CD14-positive monocyte (primary cell): ENCODE results near the gene FBXL16. TPM values are rescaled to one million over a fixed set of nuclear protein-coding genes. Genes with fewer than 3 reads are reported as not detected.

ENCODE experiments used
- DNase-seq, 3 donors: peaks; one replicate each; pipeline ENCODE4 v3.0.0-alpha.2; 2011 to 2022
- H2AFZ ChIP-seq: 2 replicates; pipeline ENCODE4 v1.6.0; 2012; ENCODE audit warnings: mild to moderate bottlenecking, low read depth, low read length, inconsistent platforms; ENCODE audit not compliant: insufficient read depth, poor library complexity, severe bottlenecking
- H3K27ac ChIP-seq, 2 donors: 1 replicate in 1 of 2; 2 replicates in 1 of 2; pipeline ENCODE4 v1.5.1; 2012 to 2013; ENCODE audit warnings: low read length in 2 of 2, control low read depth in 1 of 2, inconsistent platforms in 1 of 2, low read depth in 1 of 2, mild to moderate bottlenecking in 1 of 2
- H3K27me3 ChIP-seq, 2 donors: one replicate each; pipeline versions ENCODE4 v1.6.0 to v1.6.1; 2011 to 2013; ENCODE audit warnings: low read length in 2 of 2; ENCODE audit not compliant: control insufficient read depth in 2 of 2, insufficient read depth in 2 of 2
- H3K36me3 ChIP-seq, 2 donors: replicated peaks in 1 of 2; 1 replicate in 1 of 2; 2 replicates in 1 of 2; pipeline versions ENCODE4 v1.5.1 to v1.6.1; 2012 to 2013; ENCODE audit warnings: low read length in 2 of 2, control low read depth in 1 of 2, inconsistent platforms in 1 of 2, mild to moderate bottlenecking in 1 of 2; ENCODE audit not compliant: insufficient read depth in 2 of 2, control insufficient read depth in 1 of 2
- H3K4me1 ChIP-seq, 2 donors: 1 replicate in 1 of 2; 2 replicates in 1 of 2; pipeline versions ENCODE4 v1.5.1 to v1.6.1; 2012 to 2013; ENCODE audit warnings: low read length in 2 of 2, control low read depth in 1 of 2, inconsistent platforms in 1 of 2, mild to moderate bottlenecking in 1 of 2, moderate library complexity in 1 of 2; ENCODE audit not compliant: insufficient read depth in 2 of 2, control insufficient read depth in 1 of 2
- H3K4me2 ChIP-seq: replicated peaks from 2 replicates; pipeline ENCODE3; 2012; ENCODE audit warnings: low read length, moderate library complexity, mild to moderate bottlenecking; ENCODE audit not compliant: poor library complexity, severe bottlenecking; ENCODE audit errors: extremely low read depth
- H3K4me3 ChIP-seq, 3 experiments: fragments of 200-600 bp in 1 of 3; sonication (generic) in 1 of 3; replicated peaks in 1 of 3; 1 replicate in 2 of 3; 2 replicates in 1 of 3; pipeline ENCODE4 v1.5.1; 2011 to 2013; ENCODE audit warnings: low read length in 3 of 3, mild to moderate bottlenecking in 3 of 3, control low read depth in 2 of 3, low read depth in 2 of 3, inconsistent platforms in 1 of 3, moderate library complexity in 1 of 3
- H3K79me2 ChIP-seq: 2 replicates; pipeline ENCODE4 v1.6.0; 2012; ENCODE audit warnings: mild to moderate bottlenecking, control low read depth, inconsistent platforms, low read length, moderate library complexity; ENCODE audit not compliant: insufficient read depth
- H3K9ac ChIP-seq: 2 replicates; pipeline ENCODE4 v1.6.0; 2017; ENCODE audit warnings: low read length, mild to moderate bottlenecking; ENCODE audit not compliant: insufficient read depth, poor library complexity, severe bottlenecking
- H3K9me3 ChIP-seq, 2 donors: replicated peaks in 1 of 2; 1 replicate in 1 of 2; 2 replicates in 1 of 2; pipeline versions ENCODE4 v1.5.1 to v1.6.1; 2012 to 2013; ENCODE audit warnings: low read length in 2 of 2, control low read depth in 1 of 2; ENCODE audit not compliant: control insufficient read depth in 1 of 2, insufficient read depth in 1 of 2
- H4K20me1 ChIP-seq: 2 replicates; pipeline ENCODE4 v1.6.0; 2012; ENCODE audit warnings: mild to moderate bottlenecking, low read length, control low read depth, moderate library complexity; ENCODE audit not compliant: insufficient read depth
- H3K27ac Mint-ChIP-seq, 7 donors: one replicate each; pipeline ENCODE4 v1.8.0; 2020; ENCODE audit warnings: mild to moderate bottlenecking in 7 of 7, mixed read lengths in 7 of 7, moderate library complexity in 6 of 7, inconsistent platforms in 2 of 7
- H3K27me3 Mint-ChIP-seq, 3 donors: one replicate each; pipeline ENCODE4 v1.8.0; 2021 to 2022; ENCODE audit warnings: low read depth in 3 of 3, mild to moderate bottlenecking in 3 of 3, mixed read lengths in 3 of 3, moderate library complexity in 3 of 3, inconsistent platforms in 1 of 3
- H3K36me3 Mint-ChIP-seq, 2 donors: one replicate each; pipeline ENCODE4 v1.8.0; 2020; ENCODE audit warnings: mixed read lengths in 2 of 2, inconsistent platforms in 1 of 2, mild to moderate bottlenecking in 1 of 2
- H3K4me1 Mint-ChIP-seq: one replicate; pipeline ENCODE4 v1.8.0; 2020; ENCODE audit warnings: mild to moderate bottlenecking, mixed read lengths
- H3K4me3 Mint-ChIP-seq, 2 donors: one replicate each; pipeline ENCODE4 v1.8.0; 2020; ENCODE audit warnings: mild to moderate bottlenecking in 2 of 2, mixed read lengths in 2 of 2, moderate library complexity in 1 of 2
- H3K9me3 Mint-ChIP-seq, 7 donors: one replicate each; pipeline ENCODE4 v1.8.0; 2020 to 2022; ENCODE audit warnings: mixed read lengths in 7 of 7, mild to moderate bottlenecking in 6 of 7, moderate library complexity in 6 of 7, inconsistent platforms in 2 of 7
- WGBS: methylation state at CpG from one replicate; pipeline ENCODE4 v1.1.5; 2013; ENCODE audit warnings: missing lambda C conversion rate; ENCODE audit not compliant: insufficient coverage; 5-methylcytosine and 5-hydroxymethylcytosine counted together
- intact Hi-C, 2 donors: fragments of 100-400 bp; cut with micrococcal nuclease; formaldehyde crosslinking; loops; one replicate each; pipeline versions ENCODE4 v1.15.0 to v1.15.1; 2023
- polyA plus RNA-seq, 3 donors: library from polyadenylated mRNA; depleted of rRNA in 1 of 3; unstranded in 2 of 3; stranded (reverse) in 1 of 3; fragments of 300-500 nt in 2 of 3; fragments of >200 nt in 1 of 3; fragmentation: Illumina TruSeq in 2 of 3; gene quantifications; 1 replicate in 2 of 3; 2 replicates in 1 of 3; pipeline ENCODE4 v1.2.3, GENCODE V29; 2012 to 2021
- TF ChIP-seq, protein P1 (sequence below): fragments of 200-600 bp; IDR thresholded peaks from one replicate; pipeline ENCODE4 v1.8.0; 2022; ENCODE audit warnings: antibody characterized with exemption, mild to moderate bottlenecking

Gene FBXL16
- polyA plus RNA-seq, 3 donors: 0.28 to 1.0 (median 0.49) TPM

DNA sequence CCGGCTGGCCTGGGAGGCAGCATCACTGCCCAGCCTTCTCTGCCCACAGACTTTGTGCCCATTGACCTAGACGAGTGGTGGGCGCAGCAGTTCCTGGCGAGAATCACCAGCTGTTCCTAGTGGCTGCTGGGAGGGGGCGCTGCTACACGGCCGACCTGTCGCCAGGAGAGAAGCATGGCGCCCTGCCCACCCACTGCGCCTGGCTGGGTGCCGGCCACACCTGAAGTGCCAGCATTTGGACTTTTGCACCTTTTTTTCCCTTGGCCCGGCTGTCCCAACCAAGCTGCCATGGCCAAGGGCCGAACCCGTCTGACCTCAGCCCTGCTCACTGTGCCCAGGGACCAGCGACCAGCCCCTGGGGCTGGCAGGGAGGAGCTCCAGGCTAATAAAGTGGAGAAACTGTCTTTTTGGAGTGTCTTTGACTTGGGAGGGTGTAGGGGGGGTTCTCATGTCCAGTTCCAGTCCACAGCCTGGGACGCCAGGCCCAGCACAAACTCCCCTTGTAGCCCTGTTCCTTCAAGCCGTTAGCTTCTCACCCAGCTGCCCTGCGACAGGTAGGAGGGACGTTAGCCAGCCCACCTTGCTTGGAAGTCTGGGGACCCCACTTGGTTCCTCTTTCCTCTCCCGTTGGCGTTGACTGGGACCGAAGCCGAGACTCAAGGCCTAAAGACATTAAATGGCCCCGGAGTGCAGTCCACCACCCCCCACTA is 57.4 kb downstream of the FBXL16 start:
- Mint-ChIP-seq H3K4me3 (peak overlapping the region; percentile 73 to 85), H3K36me3 (peaks cover 5 to 15% of the 10 kb centered on the region in 2 donors), H3K9me3 (peaks cover 0 to 2% (median 0%) of the 10 kb centered on the region in 7 donors), H3K4me1 (peaks cover 39% of the 10 kb centered on the region), H3K27me3 (peaks cover 0 to 3% (median 0%) of the 10 kb centered on the region in 3 donors), H3K27ac (peak overlapping the region; percentile 72 to 91 (median 87))
- WGBS: 46% methylated on average over 19 of the region's 24 CpGs
- peaks cover 43% of the 10 kb centered on the region for H4K20me1 ChIP-seq
- H3K4me2 ChIP-seq: peak overlapping the region; percentile 85
- intact Hi-C loops: no loop called here
- H2AFZ ChIP-seq: peak overlapping the region; percentile 94
- H3K4me3 ChIP-seq: peak overlapping the region; percentile 36 to 79 (median 67)
- H3K4me1 ChIP-seq: peaks cover 24 to 46% of the 10 kb centered on the region in 2 donors
- H3K27ac ChIP-seq: peak overlapping the region; percentile 82 to 90
- no peaks in the 10 kb centered on the region for H3K27me3 ChIP-seq
- peaks cover 17% of the 10 kb centered on the region for H3K79me2 ChIP-seq
- DNase-seq: peak in 2 of 3 donors; percentile 17 to 40
- H3K9ac ChIP-seq: peak overlapping the region; percentile 85
- TF ChIP-seq, protein P1, sequence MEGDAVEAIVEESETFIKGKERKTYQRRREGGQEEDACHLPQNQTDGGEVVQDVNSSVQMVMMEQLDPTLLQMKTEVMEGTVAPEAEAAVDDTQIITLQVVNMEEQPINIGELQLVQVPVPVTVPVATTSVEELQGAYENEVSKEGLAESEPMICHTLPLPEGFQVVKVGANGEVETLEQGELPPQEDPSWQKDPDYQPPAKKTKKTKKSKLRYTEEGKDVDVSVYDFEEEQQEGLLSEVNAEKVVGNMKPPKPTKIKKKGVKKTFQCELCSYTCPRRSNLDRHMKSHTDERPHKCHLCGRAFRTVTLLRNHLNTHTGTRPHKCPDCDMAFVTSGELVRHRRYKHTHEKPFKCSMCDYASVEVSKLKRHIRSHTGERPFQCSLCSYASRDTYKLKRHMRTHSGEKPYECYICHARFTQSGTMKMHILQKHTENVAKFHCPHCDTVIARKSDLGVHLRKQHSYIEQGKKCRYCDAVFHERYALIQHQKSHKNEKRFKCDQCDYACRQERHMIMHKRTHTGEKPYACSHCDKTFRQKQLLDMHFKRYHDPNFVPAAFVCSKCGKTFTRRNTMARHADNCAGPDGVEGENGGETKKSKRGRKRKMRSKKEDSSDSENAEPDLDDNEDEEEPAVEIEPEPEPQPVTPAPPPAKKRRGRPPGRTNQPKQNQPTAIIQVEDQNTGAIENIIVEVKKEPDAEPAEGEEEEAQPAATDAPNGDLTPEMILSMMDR: peak; percentile 49
- H3K9me3 ChIP-seq: no peaks in the 10 kb centered on the region
- no peaks in the 10 kb centered on the region for H3K36me3 ChIP-seq

DNA sequence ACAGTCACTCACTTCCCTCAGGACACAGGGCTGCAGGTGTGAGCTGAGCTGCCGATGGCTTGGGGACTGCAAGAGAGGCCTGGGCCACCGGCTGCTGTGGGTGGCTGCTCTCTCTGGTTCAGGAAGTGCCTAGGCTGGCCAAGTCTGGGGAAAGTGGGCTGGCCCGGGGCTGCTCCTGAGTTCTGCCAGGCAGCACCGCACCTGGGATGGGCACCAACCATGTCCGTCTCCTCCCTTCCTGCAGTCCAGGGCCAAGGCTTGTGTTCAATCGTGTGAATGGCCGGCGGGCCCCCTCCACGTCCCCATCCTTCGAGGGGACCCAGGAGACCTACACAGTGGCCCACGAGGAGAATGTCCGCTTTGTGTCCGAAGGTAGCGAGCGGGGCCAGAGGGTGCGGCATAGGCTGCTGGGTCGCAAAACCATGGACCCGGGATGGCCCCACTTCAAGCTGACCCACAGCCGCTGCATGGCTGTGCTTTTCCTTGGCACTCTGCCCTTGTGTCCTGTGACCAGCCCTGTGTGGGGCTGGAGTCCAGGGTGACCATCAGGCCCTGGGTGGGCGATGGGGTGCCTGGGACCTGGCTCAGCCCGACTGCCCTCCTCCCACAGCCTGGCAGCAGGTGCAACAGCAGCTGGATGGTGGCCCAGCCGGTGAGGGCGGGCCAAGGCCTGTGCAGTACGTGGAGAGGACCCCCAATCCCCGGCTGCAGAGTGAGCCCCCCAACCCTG is 58.3 kb downstream of the FBXL16 start:
- H3K9ac ChIP-seq: no peak overlapping the region
- H2AFZ ChIP-seq: no peak overlapping the region
- TF ChIP-seq, protein P1: no peak
- Mint-ChIP-seq H3K36me3 (peaks cover 5 to 15% of the 10 kb centered on the region in 2 donors), H3K4me3 (no peak overlapping the region), H3K9me3 (peaks cover 0 to 2% (median 0%) of the 10 kb centered on the region in 7 donors), H3K27me3 (peaks cover 0 to 3% (median 0%) of the 10 kb centered on the region in 3 donors), H3K4me1 (peaks cover 47% of the 10 kb centered on the region), H3K27ac (no peak overlapping the region)
- WGBS: 93% methylated on average over 20 of the region's 25 CpGs
- peaks cover 49% of the 10 kb centered on the region for H4K20me1 ChIP-seq
- no peak for DNase-seq
- peak overlapping the region; percentile 85 for H3K4me2 ChIP-seq
- no peaks in the 10 kb centered on the region for H3K27me3 ChIP-seq
- H3K27ac ChIP-seq: no peak overlapping the region
- no peaks in the 10 kb centered on the region for H3K9me3 ChIP-seq
- H3K4me3 ChIP-seq: no peak overlapping the region
- H3K79me2 ChIP-seq: peaks cover 24% of the 10 kb centered on the region
- no peaks in the 10 kb centered on the region for H3K36me3 ChIP-seq
- H3K4me1 ChIP-seq: peaks cover 33 to 55% of the 10 kb centered on the region in 2 donors
- intact Hi-C loops: no loop called here
